GM04504 (cell line): Measurements from ENCODE around the gene PFDN4.

Source experiments
- DNase-seq: peaks from one replicate; pipeline ENCODE4 v3.0.0-alpha.2; 2012; ENCODE audit warnings: low read depth

PFDN4 gene

DNA sequence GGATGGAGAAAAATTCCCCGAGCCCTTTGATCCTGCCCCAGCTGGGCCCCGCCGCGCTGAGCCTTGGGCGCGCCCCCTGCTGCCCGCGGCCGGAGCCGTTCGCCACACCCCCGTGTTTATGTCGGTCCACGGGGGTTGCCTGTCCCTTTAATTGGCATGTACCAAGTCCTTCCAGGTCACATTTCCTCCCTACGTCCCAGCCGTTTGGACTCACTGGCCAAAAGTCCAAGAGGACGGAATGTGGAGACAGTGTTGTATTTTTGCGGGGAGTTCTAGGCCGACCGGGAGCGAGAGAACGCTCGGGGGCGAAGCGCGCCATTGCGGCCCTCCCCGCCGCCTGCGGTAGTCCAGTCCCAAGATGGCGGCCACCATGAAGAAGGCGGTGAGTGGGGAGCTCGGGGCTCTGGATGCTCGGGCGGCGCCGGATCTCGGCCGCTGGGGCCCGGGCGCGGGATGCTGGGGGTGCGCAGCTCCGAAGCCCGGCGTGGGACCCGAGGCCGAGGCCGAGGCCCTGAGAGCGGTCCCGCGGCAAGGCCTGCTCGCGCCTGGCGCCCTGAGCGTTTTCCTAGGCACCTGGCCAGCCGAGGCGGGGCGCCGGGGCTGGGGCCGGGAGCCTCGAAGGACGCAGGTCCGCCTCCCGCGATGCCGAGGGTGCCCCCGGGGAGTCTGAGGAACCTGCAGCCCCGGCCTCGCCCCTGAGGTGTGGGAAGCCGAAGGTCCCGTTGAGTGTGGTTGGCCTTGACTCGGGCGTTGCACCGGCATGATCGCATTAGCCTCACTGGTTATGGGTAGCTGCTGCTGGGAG is at the start of gene PFDN4:
Gene PFDN4, plus strand, starts transcription at position 345 of the 805 bp plus-strand sequence. Its CDS starts 14 bp downstream, at position 359.
- DNase-seq = peak; percentile 72

DNA sequence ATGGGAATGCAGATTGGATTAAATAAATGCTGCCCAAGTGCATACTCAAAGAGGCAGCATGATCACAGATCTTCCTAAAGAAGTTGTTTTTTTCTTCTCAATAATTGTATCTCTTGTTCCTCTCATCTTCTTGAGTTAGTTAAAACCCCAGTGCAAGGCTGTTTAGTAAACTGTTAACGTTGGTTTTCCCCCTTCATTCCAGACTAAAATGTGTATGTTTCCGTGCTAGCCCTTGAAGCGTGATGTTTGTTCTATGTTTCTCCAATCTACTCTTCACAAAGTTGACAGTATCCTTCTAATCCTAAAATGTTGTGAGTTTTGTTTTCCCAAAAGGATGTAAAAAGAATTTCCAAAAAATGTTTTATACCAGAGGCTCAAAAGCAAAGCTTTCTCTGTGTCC is 49.7 kb upstream of the PFDN4 start:
- DNase-seq = no peak

GRCh38 chr20:54158856-54159418 is 49.0 kb upstream of the PFDN4 start:
- DNase-seq = no peak

DNA sequence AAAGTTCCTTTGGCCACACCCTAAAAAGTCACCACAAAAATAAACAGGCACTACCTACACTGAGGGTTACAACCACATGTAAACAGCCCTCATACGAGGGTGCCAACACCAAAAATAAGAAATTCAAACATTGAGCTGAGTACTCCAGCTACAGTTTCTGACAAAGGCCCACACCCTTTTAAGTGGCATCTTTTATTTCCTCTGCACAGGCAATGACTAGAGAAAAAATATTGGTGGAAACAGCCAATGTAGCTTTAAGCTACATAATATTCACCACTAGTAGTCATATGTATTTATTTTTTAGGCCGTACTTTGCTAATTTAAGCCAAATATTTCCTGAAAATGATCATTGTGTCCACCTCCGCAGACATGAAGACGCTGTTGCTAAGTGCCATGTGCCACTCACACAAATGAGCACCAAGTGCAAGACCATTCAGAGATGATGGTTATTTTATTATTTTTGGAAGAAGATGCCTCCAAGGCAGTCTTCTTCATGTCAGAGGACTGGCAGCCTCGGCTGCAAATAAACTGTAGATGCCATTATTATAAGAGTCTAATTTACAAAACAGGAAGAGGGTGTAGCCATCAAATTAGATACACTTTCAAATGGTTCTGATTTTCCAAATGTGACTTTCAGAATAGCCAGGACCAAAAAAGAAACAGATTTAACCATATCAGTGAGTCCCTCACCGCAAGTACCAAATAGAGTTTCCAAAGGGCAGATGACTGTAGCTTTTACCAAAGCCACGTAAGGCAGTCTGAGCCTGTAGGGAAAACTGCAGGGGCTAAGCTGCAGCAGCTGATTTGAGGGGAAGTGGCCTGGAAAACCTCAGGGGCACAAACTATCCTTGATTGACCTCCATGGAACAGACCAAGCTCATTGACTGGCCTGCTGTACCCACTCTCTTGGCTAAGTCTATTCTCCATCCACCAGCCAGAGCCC is 47.6 kb upstream of the PFDN4 start:
- DNase-seq = no peak

DNA sequence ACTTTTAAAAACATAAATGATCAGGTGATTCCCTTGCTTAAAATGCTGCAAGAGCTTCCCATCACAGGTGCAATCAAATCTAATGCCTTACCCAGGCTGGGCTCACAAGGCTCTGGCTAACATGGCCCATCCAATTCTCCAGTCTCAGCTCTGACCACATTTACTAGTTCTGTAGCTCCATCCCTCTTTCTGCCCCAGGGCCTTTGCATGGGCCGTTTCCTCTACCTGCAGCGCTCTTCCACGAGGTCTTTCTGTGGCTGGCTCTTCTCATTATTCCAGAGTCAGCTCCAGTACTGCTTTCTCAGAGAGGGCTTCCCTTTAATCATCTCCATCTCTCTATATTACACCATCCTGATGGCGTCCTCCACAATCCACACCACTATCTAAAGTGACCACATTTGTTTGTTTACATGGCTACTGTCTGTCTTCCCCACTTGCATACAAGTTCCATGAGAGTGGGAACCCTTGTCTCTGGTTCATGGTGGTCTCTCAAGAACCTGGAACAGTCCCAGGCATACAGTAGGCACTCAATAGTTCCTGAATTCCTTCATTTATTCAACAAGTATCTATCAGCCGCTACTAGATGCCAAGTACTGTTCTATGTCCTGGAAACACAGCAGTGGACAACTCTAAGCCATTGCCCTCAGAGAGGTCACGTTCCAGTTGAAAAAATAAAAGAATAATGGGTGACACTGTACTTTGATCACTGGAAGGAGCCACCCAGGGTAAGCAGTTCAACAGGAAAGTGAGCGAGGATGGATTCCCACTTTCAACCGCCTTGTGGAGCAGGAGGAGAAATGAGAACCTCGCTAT is 46.7 kb upstream of the PFDN4 start:
- DNase-seq = no peak

- no peak for DNase-seq
Measured at GRCh38 chr20:54161821-54162149, 46.1 kb upstream of the PFDN4 start.

DNA sequence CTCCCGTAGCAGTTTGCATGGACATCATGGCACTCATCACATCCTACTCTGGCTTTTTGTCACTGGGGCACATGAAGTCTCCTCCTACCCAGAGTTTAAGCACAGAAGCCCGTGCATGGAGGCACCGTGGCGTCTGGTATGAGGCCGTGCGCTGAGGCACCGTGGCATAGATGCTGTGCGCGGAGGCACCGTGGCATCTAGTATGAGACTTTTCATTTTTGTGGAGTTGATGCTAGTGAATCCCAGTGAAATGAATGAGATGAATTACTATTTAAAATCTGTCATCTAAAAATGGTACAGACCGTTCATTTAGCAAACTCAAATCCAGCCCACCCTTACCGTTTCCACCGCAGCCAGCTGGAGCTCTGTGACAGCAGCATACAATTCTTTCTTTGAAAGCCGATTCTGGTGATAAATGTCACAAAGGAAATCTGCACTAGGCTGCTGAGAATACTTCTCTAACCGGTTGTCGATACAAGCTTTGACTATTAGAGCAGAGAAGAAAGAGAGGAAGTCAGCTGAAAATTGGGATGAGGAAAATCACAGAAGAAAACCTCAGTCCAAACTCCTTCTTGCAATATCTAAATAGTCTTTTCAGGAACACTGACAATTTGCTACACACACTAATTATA is 45.4 kb upstream of the PFDN4 start:
- DNase-seq = no peak

DNA sequence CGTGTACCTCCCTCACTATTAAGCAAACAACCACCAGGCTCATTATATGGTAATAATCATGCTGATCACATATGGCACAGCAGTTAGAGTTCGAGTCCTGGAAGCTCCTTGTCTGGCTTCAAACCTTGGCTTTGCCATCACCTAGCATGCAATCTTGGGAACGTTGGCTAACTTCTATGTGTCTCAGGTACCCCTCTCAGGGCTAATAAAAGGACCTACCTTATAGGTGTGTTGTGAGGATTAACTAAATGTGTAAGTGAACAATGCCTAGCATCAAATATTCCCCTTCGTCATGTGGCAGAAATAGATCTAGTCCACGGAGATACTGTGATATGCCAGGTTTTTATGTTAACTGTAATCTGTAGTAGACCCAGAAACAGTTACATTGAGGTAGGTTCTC is 44.5 kb upstream of the PFDN4 start:
- DNase-seq = no peak

DNA sequence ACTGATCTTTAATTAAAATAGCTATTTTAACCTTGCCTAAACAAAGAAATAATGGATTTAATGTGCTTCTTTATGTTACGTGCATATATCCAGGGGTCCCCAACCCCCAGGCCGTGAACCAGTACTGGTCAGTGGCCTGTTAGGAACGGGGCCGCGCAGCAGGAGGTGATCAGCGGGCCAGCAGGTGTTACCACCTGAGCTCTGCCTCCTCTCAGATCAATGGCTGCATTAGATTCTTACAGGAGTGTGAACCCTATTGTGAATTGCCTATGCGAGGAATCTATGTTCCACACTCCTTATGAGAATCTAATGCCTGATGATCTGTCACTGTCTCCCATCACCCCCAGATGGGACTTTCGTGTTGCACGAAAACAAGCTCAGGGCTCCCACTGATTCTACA is 42.9 kb upstream of the PFDN4 start:
- DNase-seq = no peak

- no peak for DNase-seq
Measured at GRCh38 chr20:54165803-54166202, 42.1 kb upstream of the PFDN4 start.

- DNase-seq = no peak
Measured at GRCh38 chr20:54166987-54167662, 40.8 kb upstream of the PFDN4 start.

DNA sequence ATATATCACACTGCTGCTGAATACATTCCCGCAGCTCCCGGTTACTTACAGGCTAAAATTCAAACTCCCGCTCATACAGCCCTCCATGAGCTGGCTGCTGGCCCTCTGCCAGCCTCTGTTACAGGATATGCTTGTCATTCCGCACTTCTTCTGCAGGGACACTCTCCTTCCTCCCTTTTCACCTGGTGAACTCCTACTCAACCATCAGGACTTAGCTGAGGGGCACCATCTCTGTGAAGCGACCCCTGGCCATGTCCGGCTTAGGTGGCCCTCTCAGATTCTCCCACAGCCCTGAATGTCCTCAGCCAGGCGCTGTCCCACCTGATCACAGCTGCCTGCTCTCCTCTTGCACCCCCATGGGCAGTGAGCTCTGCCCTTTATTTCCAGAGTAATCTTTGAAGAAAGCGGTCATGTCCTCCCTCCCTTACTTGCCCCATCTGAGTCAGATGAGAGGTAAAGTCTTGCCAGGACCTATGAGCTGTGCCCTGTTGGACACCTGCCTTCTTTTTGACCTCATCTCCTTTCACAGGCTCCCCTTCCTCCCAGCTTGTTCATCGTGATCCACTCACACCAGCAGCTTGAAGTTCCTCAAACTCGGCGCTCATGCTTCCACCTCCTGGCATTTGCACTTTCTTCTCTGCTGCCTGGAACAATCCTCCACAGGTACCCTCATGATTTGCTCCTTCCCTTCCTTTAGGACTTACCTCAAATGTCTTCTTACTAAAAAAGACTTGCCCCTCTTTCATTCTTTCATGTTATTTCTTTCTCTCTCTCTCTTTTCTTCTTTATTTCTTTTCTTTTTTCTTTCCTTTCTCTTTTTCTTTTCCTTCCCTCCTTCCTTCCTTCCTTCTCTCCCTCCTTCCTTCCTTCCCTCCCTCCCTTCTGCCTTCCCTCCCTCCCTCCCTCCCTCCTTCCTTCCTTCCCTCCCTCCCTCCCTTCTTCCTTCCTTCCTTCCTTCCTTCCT is 39.7 kb upstream of the PFDN4 start:
- no peak for DNase-seq

DNA sequence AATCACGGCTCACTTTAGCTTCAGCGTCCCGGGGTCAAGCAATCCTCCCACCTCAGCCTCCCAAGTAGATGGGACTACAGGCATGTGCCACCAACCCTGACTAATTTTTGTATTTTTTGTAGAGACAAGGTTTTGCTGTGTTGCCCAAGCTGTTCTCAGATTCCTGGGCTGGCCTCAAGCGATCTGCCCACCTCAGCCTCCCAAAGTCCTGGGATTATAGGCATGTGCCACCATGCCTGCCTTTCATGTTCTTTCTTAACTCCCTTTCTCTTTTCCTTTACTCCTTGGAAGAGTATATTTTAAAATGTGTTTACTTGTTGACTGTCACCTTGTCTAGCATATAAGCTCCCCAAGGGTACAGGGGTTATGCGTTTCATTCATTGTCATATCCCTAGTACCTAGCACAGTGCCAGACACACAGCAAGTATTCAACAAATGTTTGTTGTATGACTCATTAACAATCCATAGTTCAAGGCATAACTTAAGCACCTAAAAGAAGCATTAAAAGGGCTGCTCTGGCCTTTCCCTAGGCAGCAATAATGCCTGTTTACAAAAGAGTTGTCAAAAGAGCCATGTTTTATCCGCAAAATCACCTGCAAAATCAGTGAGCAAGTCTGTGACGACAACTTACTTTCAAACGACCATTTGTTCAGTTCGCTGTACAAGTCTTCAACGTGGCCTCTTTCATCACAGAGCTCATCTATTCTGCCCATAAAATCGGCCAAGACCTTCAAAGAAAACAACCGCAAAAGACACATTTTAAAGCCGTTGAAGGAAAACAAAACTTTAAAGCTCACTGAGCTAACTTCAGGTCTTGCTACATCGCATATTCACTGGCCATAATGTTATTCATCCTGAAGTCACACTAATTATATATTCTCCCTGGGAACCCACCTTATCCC is 38.7 kb upstream of the PFDN4 start:
- DNase-seq = no peak

DNA sequence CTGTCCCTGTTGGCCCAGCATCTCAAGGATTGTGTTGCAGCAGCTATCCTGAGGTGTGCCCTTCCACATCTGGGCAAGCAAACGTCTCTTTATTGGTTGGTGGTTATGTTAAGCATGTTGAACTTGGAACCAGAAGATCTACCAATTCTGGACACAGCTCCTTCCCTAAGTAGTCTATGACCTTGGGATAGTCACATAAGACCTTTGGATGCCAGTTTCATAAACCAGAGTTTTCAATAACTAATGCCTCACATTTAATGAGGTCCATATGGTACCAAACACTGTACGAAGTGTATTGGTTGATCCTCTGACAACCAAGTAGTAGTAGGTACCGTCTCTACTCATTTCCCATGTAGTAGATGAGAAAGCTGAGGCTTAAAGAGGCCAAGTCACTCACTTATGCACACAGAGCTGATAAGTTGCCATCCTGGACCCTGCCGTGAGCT is 37.8 kb upstream of the PFDN4 start:
- DNase-seq = no peak

DNA sequence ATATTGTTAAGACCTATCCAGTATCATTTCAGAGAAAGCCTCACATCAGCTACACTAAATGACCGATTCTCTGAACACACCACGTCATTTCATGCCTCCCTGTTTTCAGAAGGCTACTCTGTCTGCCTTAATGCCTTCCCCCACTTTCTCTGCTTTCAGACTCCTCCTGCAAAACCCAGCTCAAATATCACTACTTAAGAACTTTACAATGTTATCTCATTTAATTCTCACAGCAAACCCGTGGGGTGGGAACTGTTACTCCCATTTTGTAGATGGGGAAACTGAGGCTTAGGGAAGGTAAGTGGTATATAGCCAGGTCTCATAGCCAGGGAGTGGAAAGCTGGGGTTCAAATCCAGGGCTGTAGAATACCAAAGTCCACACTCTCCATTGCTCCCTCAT is 36.9 kb upstream of the PFDN4 start:
- DNase-seq = no peak

DNA sequence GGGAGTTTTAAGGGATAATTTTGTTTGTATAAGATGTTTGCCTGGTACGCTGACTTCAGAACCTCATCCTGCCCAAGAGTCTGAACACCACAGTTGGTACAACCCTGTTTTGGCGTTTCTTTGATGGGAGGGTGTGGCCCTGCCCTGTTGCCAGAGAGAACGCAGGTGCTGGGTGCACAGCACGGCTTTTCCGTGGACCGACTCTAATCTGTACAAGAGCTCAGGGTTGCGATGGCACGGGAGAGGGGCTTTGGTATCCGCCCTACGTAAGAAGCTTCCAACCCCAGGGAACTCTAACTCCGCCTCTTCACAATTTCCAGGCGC is 35.4 kb upstream of the PFDN4 start:
- DNase-seq = no peak

- DNase-seq = no peak
Measured at GRCh38 chr20:54172856-54173652, 34.8 kb upstream of the PFDN4 start.
